Measurements from ENCODE around the gene C2CD5. TPM values are rescaled to one million over a fixed set of nuclear protein-coding genes. Genes with fewer than 3 reads are reported as not detected.
"Not testable (repeated sequence)": the region's sequence is repeated elsewhere in the genome, so short reads cannot be mapped to it uniquely, and the experiment has no call there.

C2CD5 gene
- polyA plus RNA-seq, 1 of the 3 experiments (the other 2 are of a cell fraction), result 9.2 TPM

GRCh38 chr12:22447223-22447622 lies 97.1 kb downstream of the C2CD5 start:
- H3K79me2 ChIP-seq (ENCODE audit: insufficient read depth), result no peaks in the 10 kb centered on the region
- ChIA-PET CTCF (interaction anchor here (1.0 to 5.1 kb wide), 4 partner anchors 9 to 750 kb away, joined by 3 to 26 read pairs (median 5); no protein-coding TSS in a partner anchor), POLR2A (no interaction called here)
- no peaks in the 10 kb centered on the region for H3F3A ChIP-seq (replicated peaks; ENCODE audit: insufficient read depth)
- no peaks in the 10 kb centered on the region for H4K20me1 ChIP-seq (ENCODE audit: insufficient read depth)
- DNase-seq, result peak; percentile 1
- no peak overlapping the region for H3K27ac ChIP-seq (ENCODE audit: low read depth in 2 of 2, low read length in 1 of 2)
- no peaks in the 10 kb centered on the region for H3K9me3 ChIP-seq
- peaks cover 4 to 7% of the 10 kb centered on the region in 2 experiments for H3K36me3 ChIP-seq (replicated peaks in 1 of 2; ENCODE audit: control insufficient read depth in 1 of 2, insufficient read depth in 2 of 2, low read length in 1 of 2)
- peaks cover 0 to 8% of the 10 kb centered on the region in 2 experiments; a peak in 1 of 4 replicates for H3K4me1 ChIP-seq (ENCODE audit: control insufficient read depth in 1 of 2, insufficient read depth in 2 of 2, low read depth in 1 of 2, low read length in 1 of 2)
- no peaks in the 10 kb centered on the region for H3K27me3 ChIP-seq (ENCODE audit: insufficient read depth)
- no peak overlapping the region for H3K9ac ChIP-seq
- TF ChIP-seq, protein P1, sequence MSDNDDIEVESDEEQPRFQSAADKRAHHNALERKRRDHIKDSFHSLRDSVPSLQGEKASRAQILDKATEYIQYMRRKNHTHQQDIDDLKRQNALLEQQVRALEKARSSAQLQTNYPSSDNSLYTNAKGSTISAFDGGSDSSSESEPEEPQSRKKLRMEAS (IDR thresholded peaks at IDR 0.05; ENCODE audit: low read depth), result no peak
- TF ChIP-seq FOXM1 (IDR thresholded peaks at IDR 0.05; ENCODE audit: low read depth) (no peak), CHD2 (IDR thresholded peaks at IDR 0.05; ENCODE audit: low read length, partially characterized antibody) (no peak), USF2 (IDR thresholded peaks at IDR 0.05; ENCODE audit: borderline replicate concordance, low read depth, low read length) (no peak), SIN3A (IDR thresholded peaks at IDR 0.05; ENCODE audit: borderline replicate concordance, low read depth, low read length) (no peak), GABPA (IDR thresholded peaks at IDR 0.05; ENCODE audit: low read depth) (no peak), YY1 (IDR thresholded peaks at IDR 0.05; ENCODE audit: low read depth) (no peak), FOSL2 (IDR thresholded peaks at IDR 0.05; ENCODE audit: borderline replicate concordance, low read depth) (no peak), MXI1 (IDR thresholded peaks at IDR 0.05; ENCODE audit: low read depth, low read length) (no peak), RFX5 (IDR thresholded peaks at IDR 0.05; ENCODE audit: low read length) (no peak)
- TF ChIP-seq, protein P2, sequence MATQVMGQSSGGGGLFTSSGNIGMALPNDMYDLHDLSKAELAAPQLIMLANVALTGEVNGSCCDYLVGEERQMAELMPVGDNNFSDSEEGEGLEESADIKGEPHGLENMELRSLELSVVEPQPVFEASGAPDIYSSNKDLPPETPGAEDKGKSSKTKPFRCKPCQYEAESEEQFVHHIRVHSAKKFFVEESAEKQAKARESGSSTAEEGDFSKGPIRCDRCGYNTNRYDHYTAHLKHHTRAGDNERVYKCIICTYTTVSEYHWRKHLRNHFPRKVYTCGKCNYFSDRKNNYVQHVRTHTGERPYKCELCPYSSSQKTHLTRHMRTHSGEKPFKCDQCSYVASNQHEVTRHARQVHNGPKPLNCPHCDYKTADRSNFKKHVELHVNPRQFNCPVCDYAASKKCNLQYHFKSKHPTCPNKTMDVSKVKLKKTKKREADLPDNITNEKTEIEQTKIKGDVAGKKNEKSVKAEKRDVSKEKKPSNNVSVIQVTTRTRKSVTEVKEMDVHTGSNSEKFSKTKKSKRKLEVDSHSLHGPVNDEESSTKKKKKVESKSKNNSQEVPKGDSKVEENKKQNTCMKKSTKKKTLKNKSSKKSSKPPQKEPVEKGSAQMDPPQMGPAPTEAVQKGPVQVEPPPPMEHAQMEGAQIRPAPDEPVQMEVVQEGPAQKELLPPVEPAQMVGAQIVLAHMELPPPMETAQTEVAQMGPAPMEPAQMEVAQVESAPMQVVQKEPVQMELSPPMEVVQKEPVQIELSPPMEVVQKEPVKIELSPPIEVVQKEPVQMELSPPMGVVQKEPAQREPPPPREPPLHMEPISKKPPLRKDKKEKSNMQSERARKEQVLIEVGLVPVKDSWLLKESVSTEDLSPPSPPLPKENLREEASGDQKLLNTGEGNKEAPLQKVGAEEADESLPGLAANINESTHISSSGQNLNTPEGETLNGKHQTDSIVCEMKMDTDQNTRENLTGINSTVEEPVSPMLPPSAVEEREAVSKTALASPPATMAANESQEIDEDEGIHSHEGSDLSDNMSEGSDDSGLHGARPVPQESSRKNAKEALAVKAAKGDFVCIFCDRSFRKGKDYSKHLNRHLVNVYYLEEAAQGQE (IDR thresholded peaks at IDR 0.05; ENCODE audit: low read depth, low read length), result no peak
- H3K4me3 ChIP-seq (ENCODE audit: low read depth in 2 of 2, low read length in 1 of 2), result no peak overlapping the region
- H3K4me2 ChIP-seq, result no peak overlapping the region
- WGBS (ENCODE audit: low lambda C conversion rate), result 71% methylated on average over 4 of the region's 4 CpGs
- no peaks in the 10 kb centered on the region for H3K9me2 ChIP-seq
- H2AFZ ChIP-seq (ENCODE audit: low read depth), result no peak overlapping the region

DNA sequence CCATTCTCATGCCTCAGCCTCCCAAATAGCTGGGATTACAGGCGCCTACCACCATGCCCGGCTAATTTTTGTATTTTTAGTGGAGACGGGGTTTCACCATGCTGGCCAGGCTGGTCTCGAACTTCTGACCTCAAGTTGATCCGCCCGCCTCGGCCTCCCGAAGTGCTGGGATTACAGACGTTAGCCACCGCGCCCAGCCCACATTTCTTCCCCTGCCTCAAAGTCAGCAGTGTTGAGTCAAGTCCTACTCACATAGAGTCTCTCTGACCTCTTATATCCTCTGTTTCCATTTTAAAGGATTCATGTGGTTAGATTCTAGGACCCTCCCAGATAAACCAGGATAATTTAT lies 100.1 kb downstream of the C2CD5 start:
- H3K4me2 ChIP-seq; H3K9me3 ChIP-seq; H3K4me3 ChIP-seq (ENCODE audit: low read depth in 2 of 2, low read length in 1 of 2); H3K4me1 ChIP-seq (ENCODE audit: control insufficient read depth in 1 of 2, insufficient read depth in 2 of 2, low read depth in 1 of 2, low read length in 1 of 2); H3K27ac ChIP-seq (ENCODE audit: low read depth in 2 of 2, low read length in 1 of 2); H2AFZ ChIP-seq (ENCODE audit: low read depth); H3K79me2 ChIP-seq (ENCODE audit: insufficient read depth); POLR2A ChIA-PET; H3K9ac ChIP-seq; DNase-seq; H3F3A ChIP-seq (replicated peaks; ENCODE audit: insufficient read depth); H3K9me2 ChIP-seq; H4K20me1 ChIP-seq (ENCODE audit: insufficient read depth); H3K27me3 ChIP-seq (ENCODE audit: insufficient read depth); H3K36me3 ChIP-seq (replicated peaks in 1 of 2; ENCODE audit: control insufficient read depth in 1 of 2, insufficient read depth in 2 of 2, low read length in 1 of 2): not testable (repeated sequence)
- WGBS (ENCODE audit: low lambda C conversion rate), result 92% methylated on average over 11 of the region's 11 CpGs
- CTCF ChIA-PET, result interaction anchor here (0.6 to 2.0 kb wide), 7 partner anchors 12 to 1196 kb away, joined by 3 to 13 read pairs (median 9); no protein-coding TSS in a partner anchor

All from SK-N-SH (cell line).